AG09319 (cell line): Measurements from ENCODE around the gene COG8.
A peak's percentile ranks its signal among the peaks of the same experiment; 100 is the strongest.

Experiments
- DNase-seq: peaks from one replicate; pipeline ENCODE4 v3.0.0-alpha.2; 2010; ENCODE audit warnings: low read depth; ENCODE audit errors: extremely low read depth
- CTCF ChIP-seq: IDR thresholded peaks from 2 replicates; pipeline ENCODE4 v1.5.1; 2011; ENCODE audit warnings: low read depth, mild to moderate bottlenecking, inconsistent platforms, low read length, moderate library complexity

The COG8 gene

GRCh38 chr16:69339289-69340094, at the start of gene COG8, which contains the start of gene NIP7:
Gene COG8, minus strand, starts transcription at chr16:69339564. Its CDS starts 12 bp downstream, at chr16:69339552.
Gene NIP7, plus strand, starts transcription at chr16:69339772. Its CDS starts 58 bp downstream, at chr16:69339830.
- peak; percentile 95 for DNase-seq
- TF ChIP-seq CTCF, result peak; percentile 83

- TF ChIP-seq CTCF, result no peak
- DNase-seq, result no peak
Measured at GRCh38 chr16:69386596-69386995, 47.2 kb upstream of the COG8 start.

GRCh38 chr16:69384974-69385373, 45.6 kb upstream of the COG8 start:
- DNase-seq, result no peak
- no peak for TF ChIP-seq CTCF

- no peak for DNase-seq
- TF ChIP-seq CTCF, result no peak
Measured at GRCh38 chr16:69382421-69382820, 43.1 kb upstream of the COG8 start.

- no peak for DNase-seq
- TF ChIP-seq CTCF, result no peak
Measured at GRCh38 chr16:69381231-69381630, 41.9 kb upstream of the COG8 start.

- no peak for TF ChIP-seq CTCF
- no peak for DNase-seq
Measured at GRCh38 chr16:69378760-69379159, 39.4 kb upstream of the COG8 start.

- DNase-seq, result no peak
- TF ChIP-seq CTCF, result no peak
Measured at GRCh38 chr16:69378036-69378435, 38.7 kb upstream of the COG8 start.
